ENCODE data around the gene CPVL. TPM values are rescaled to one million over a fixed set of nuclear protein-coding genes. Genes with fewer than 3 reads are reported as not detected.

The CPVL gene
- total RNA-seq: 1 to 10 TPM; 1.0 to 1.3 TPM
- polyA plus RNA-seq: not detected

DNA sequence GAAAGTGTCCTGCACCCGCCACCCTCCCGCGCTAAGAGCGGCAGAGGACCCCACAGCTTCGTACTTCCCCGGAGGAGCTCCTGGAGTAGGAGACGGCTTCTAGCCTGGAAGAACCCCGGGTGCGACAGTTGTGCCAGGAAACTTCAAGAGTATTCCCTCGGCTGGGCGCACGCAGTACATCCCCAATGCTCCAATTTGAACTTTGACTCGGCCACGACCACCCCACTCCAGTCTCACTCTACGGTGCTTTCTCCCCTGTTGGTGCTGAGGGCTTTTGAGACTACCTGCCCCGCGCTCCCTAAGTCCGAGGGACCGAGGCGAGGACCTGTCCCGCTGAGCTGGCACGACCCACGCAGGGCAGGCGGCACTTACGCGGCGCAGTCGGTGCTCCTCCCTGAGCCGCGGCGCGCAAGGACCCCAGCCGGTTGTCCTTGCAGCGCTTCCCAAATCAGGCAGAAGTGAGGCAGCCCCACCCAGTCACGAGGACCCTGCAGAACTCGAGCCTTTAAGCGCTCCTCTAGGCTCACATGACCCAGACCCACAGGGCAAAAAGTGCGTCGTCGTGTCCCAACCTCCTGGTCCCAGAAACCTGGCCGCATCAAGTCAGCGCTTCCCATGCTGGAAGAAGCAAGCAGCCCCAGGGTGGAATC is at the start of gene CPVL:
Gene CPVL, minus strand, starts transcription at position 481 of the 650 bp plus-strand sequence. CDS start 25,476 bp downstream, outside the sequence.
- H3K4me3 ChIP-seq (ENCODE audit: low read length): no peak within 1 kb of the TSS

DNA sequence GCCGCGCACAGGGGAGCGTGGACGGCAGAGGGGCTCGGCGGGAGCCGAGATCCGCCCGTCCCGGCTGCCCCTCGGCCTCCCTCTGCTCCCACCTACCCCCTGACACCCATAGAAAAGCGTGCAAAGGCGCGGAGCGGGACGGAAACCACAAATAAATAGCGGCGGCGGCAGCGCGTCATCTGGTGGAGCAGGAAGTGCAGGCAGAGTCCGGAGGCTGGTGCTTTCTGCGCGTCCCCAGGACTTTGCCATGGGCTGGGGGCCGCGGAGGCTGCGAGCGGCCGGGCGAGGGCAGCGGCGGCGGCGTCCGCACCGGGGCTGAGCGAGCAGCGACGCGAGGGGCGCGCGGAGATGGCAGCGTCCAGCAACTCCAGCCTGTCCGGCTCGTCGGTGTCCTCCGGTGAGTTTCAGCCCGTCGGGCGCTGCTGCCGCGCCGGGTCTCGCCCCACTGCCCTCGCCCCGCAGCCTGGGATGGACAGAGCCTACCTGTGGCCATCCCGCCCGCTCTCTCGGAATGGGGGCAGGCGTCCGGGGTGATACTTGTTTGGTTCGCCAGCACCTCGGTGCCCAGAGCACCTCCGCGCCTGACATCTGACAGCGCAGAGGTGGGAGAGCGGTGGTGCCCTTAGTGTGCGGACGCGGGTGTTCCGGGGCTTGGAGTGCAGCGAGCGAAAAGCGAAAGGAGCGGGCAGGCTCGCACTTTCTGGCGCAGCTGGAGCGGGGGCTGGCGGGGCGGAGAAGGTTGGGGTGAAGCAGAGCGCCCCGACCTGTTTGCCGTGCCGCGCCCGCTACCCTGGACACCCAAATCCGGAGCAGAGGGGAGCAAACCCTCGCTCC is 48.5 kb upstream of the CPVL start, which contains the start of gene CHN2:
Gene CHN2, plus strand, starts transcription at position 182 of the 834 bp plus-strand sequence.
- Histone ChIP-seq H3K36me3 (ENCODE audit: insufficient read depth, low read length) (no peaks in the 10 kb centered on the region), H3K4me3 (ENCODE audit: low read length) (peak within 1 kb of the TSS; percentile 67), H3K4me1 (ENCODE audit: insufficient read depth, low read length) (peaks cover 17% of the 10 kb centered on the region), H3K9me3 (ENCODE audit: low read length) (no peaks in the 10 kb centered on the region), H3K27me3 (ENCODE audit: insufficient read depth, low read length, poor library complexity, severe bottlenecking) (no peaks in the 10 kb centered on the region), H3K27ac (ENCODE audit: low read depth, low read length) (peak within 1 kb of the TSS; percentile 54)
- ChIA-PET POLR2A (interaction anchor here (1.4 kb wide), 1 partner anchor 10 kb away, joined by 3 read pairs; no protein-coding TSS in a partner anchor), CTCF (interaction anchor here (2.4 kb wide), 1 partner anchor 214 kb away, joined by 13 read pairs; no protein-coding TSS in a partner anchor)
- Mint-ChIP-seq H3K4me1 (peaks cover 36 to 66% (median 41%) of the 10 kb centered on the region in 3 donors), H3K27me3 (peaks cover 0 to 4% of the 10 kb centered on the region in 2 donors), H3K27ac (peak within 1 kb of the TSS; percentile 81 to 96 (median 92)), H3K4me3 (peak within 1 kb of the TSS; percentile 93 to 99 (median 95)), H3K9me3 (peaks cover 0 to 2% (median 0%) of the 10 kb centered on the region in 5 donors), H3K36me3 (peaks cover 0 to 8% (median 0%) of the 10 kb centered on the region in 3 donors)
- peak; percentile 15 to 82 (median 57) for DNase-seq

More for the DNA sequence above, at the start of gene CPVL:
- Histone ChIP-seq H3K36me3 (ENCODE audit: insufficient read depth, low read length) (no peaks in the 10 kb centered on the region), H3K27ac (ENCODE audit: low read depth, low read length) (peak within 1 kb of the TSS; percentile 24), H3K4me1 (ENCODE audit: insufficient read depth, low read length) (no peaks in the 10 kb centered on the region), H3K9me3 (ENCODE audit: low read length) (no peaks in the 10 kb centered on the region), H3K27me3 (ENCODE audit: insufficient read depth, low read length, poor library complexity, severe bottlenecking) (peaks cover 3% of the 10 kb centered on the region)
- Mint-ChIP-seq H3K4me3 (peak within 1 kb of the TSS in 3 of 7 donors; percentile 5 to 16 (median 8)), H3K4me1 (peaks cover 3 to 13% (median 12%) of the 10 kb centered on the region in 3 donors), H3K27me3 (peaks cover 49 to 71% of the 10 kb centered on the region in 2 donors), H3K27ac (no peak within 1 kb of the TSS), H3K9me3 (peaks cover 0 to 3% (median 0%) of the 10 kb centered on the region in 5 donors), H3K36me3 (no peaks in the 10 kb centered on the region)
- ChIA-PET CTCF (no interaction called here), POLR2A (no interaction called here)
- DNase-seq: no peak

DNA sequence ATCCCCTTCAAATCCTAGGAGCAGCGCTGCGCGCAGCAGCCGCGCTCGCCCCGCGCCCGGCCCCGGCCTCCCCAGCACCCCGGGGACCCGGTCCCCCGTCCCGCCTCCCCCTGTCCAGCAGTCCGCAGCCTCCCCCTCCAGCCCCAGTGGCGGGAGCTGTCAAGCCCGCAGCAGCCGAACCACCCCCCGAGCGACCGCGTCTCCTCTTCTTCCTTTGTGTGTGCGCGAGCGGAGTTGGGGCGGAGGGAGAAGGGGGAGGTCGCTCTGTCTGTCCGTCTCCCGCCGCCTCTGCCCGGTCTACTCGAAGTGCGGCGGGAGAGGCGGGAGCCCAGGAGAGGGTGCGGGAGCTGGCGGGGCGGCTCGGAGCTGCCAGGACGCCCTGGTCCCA is 47.9 kb upstream of the CPVL start:
- H3K4me3 Mint-ChIP-seq: peak overlapping the region; percentile 86 to 99 (median 94)
- peaks cover 0 to 6% of the 10 kb centered on the region in 2 donors for H3K27me3 Mint-ChIP-seq
- H3K36me3 Mint-ChIP-seq: peaks cover 0 to 8% (median 0%) of the 10 kb centered on the region in 3 donors
- H3K27me3 ChIP-seq (ENCODE audit: insufficient read depth, low read length, poor library complexity, severe bottlenecking): no peaks in the 10 kb centered on the region
- peak overlapping the region; percentile 67 for H3K4me3 ChIP-seq (ENCODE audit: low read length)
- CTCF ChIA-PET: interaction anchor here (2.4 kb wide), 1 partner anchor 215 kb away, joined by 13 read pairs; no protein-coding TSS in a partner anchor
- H3K4me1 ChIP-seq (ENCODE audit: insufficient read depth, low read length): peaks cover 17% of the 10 kb centered on the region
- H3K9me3 Mint-ChIP-seq: peaks cover 0 to 2% (median 0%) of the 10 kb centered on the region in 5 donors
- peak overlapping the region; percentile 54 for H3K27ac ChIP-seq (ENCODE audit: low read depth, low read length)
- H3K4me1 Mint-ChIP-seq: peaks cover 38 to 63% (median 41%) of the 10 kb centered on the region in 3 donors
- no peaks in the 10 kb centered on the region for H3K36me3 ChIP-seq (ENCODE audit: insufficient read depth, low read length)
- peak overlapping the region in 5 of 8 donors; percentile 44 to 81 (median 50) for H3K27ac Mint-ChIP-seq
- DNase-seq: peak in 2 of 5 donors; percentile 8 to 57
- POLR2A ChIA-PET: no interaction called here
- no peaks in the 10 kb centered on the region for H3K9me3 ChIP-seq (ENCODE audit: low read length)

DNA sequence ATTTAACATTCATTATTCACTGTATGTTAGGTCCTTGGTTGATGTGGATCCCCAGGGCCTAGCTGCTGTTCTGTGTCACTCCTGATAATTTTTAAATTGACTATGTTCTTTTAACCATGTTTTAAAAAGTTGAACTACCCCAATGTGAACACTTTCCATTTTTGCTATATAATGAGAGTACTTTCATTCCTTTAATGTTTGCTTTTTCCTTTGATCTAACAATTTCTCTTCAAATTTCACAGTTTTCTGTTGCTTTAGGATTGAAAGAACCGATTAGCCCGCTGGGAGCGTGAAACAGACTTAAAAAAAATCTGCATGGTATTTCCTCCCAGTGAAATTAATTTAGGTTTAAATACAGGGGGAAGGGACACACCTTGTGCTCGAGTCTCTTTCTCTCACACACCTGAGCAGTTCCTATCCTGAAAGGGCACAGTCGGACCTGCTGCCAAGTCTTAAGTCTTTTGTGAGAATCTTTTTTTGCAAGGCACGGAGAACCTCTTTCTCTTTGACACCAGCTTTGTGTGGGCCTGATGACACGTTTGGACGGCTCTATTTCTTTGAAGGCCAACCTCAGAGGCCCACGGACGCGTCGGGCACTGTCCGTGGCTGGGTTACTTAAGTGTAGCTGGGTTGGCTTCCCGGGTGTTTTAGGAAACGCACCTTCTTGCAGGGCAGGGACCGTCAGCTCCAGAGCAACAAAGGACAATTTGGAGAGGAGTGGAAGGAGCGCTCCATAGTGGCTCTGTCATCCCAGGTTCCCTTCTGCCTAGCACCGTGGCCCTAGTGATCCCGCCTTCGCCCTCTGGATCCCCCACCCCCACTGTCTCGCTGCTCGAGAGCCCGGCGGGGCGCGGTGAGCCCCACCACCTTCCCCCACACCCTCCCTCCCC is 47.2 kb upstream of the CPVL start:
- Histone ChIP-seq H3K9me3 (ENCODE audit: low read length) (no peaks in the 10 kb centered on the region), H3K4me3 (ENCODE audit: low read length) (no peak overlapping the region), H3K4me1 (ENCODE audit: insufficient read depth, low read length) (peaks cover 17% of the 10 kb centered on the region), H3K27ac (ENCODE audit: low read depth, low read length) (no peak overlapping the region), H3K27me3 (ENCODE audit: insufficient read depth, low read length, poor library complexity, severe bottlenecking) (no peaks in the 10 kb centered on the region), H3K36me3 (ENCODE audit: insufficient read depth, low read length) (no peaks in the 10 kb centered on the region)
- H3K9me3 Mint-ChIP-seq: peaks cover 0 to 2% (median 0%) of the 10 kb centered on the region in 5 donors
- H3K36me3 Mint-ChIP-seq: peaks cover 0 to 8% (median 0%) of the 10 kb centered on the region in 3 donors
- H3K4me3 Mint-ChIP-seq: peak overlapping the region; percentile 61 to 99 (median 75)
- peaks cover 36 to 58% (median 38%) of the 10 kb centered on the region in 3 donors for H3K4me1 Mint-ChIP-seq
- DNase-seq: no peak
- ChIA-PET POLR2A (no interaction called here), CTCF (interaction anchor here (2.4 kb wide), 1 partner anchor 215 kb away, joined by 13 read pairs; no protein-coding TSS in a partner anchor)
- peak overlapping the region; percentile 17 to 91 (median 67) for H3K27ac Mint-ChIP-seq
- peaks cover 0 to 6% of the 10 kb centered on the region in 2 donors for H3K27me3 Mint-ChIP-seq

DNA sequence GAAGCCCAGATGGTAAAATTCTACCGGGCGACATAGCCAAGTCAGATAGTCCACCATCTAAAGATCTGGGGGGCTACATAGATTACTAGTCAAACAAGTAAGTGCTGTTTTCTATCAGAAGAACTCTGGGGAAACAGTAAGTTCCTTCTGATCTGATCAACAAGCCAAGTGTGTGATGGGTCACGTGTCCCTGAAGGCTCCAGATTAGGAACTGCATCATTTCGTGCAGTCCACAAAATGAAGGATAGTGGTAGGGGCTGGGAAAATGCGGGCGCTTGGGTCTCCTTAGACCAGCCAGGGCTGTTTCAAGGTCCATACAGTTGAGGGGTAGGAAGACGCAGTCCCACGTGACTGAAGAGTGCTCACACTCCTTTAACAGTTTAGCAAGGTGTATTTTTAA is 46.5 kb upstream of the CPVL start:
- Histone ChIP-seq H3K4me3 (ENCODE audit: low read length) (no peak overlapping the region), H3K4me1 (ENCODE audit: insufficient read depth, low read length) (peaks cover 15% of the 10 kb centered on the region), H3K36me3 (ENCODE audit: insufficient read depth, low read length) (no peaks in the 10 kb centered on the region), H3K9me3 (ENCODE audit: low read length) (no peaks in the 10 kb centered on the region), H3K27me3 (ENCODE audit: insufficient read depth, low read length, poor library complexity, severe bottlenecking) (no peaks in the 10 kb centered on the region), H3K27ac (ENCODE audit: low read depth, low read length) (no peak overlapping the region)
- Mint-ChIP-seq H3K4me3 (peak overlapping the region; percentile 4 to 85 (median 62)), H3K9me3 (peaks cover 0 to 2% (median 0%) of the 10 kb centered on the region in 5 donors), H3K36me3 (peaks cover 0 to 8% (median 0%) of the 10 kb centered on the region in 3 donors), H3K4me1 (peaks cover 32 to 53% (median 36%) of the 10 kb centered on the region in 3 donors), H3K27me3 (peaks cover 0 to 6% of the 10 kb centered on the region in 2 donors), H3K27ac (peak overlapping the region in 6 of 8 donors; percentile 35 to 91 (median 54))
- DNase-seq: no peak
- ChIA-PET CTCF (interaction anchor here (8.9 kb wide), 1 partner anchor 216 kb away, joined by 147 read pairs; no protein-coding TSS in a partner anchor), POLR2A (no interaction called here)

DNA sequence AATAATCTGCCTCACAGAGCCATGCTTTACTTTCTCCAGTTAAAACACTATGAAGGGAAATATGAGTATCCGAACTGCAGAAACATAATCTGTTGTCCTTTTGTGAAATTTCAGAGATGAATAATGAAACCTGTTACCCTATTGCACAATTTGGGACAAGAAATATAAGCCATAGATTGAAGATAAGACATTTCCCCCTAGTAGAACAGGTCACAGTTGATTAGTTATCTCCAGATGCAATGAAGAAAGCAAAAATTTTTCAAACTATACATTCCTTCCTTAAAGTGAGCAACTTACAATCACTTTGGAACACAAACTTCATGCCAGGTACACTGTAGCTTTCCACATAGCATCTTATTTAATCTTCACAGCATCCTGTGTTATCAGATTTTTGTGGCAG is 46.0 kb upstream of the CPVL start:
- Mint-ChIP-seq H3K9me3 (peaks cover 0 to 2% (median 0%) of the 10 kb centered on the region in 5 donors), H3K4me3 (peak overlapping the region in 2 of 7 donors; percentile 54 to 85), H3K36me3 (peaks cover 0 to 8% (median 0%) of the 10 kb centered on the region in 3 donors), H3K27ac (peak overlapping the region in 7 of 8 donors; percentile 10 to 91 (median 49)), H3K4me1 (peaks cover 27 to 48% (median 31%) of the 10 kb centered on the region in 3 donors), H3K27me3 (peaks cover 0 to 6% of the 10 kb centered on the region in 2 donors)
- no peak overlapping the region for H3K4me3 ChIP-seq (ENCODE audit: low read length)
- H3K4me1 ChIP-seq (ENCODE audit: insufficient read depth, low read length): peaks cover 10% of the 10 kb centered on the region
- H3K36me3 ChIP-seq (ENCODE audit: insufficient read depth, low read length): no peaks in the 10 kb centered on the region
- ChIA-PET CTCF (interaction anchor here (8.9 kb wide), 1 partner anchor 216 kb away, joined by 147 read pairs; no protein-coding TSS in a partner anchor), POLR2A (no interaction called here)
- no peak for DNase-seq
- no peaks in the 10 kb centered on the region for H3K9me3 ChIP-seq (ENCODE audit: low read length)
- H3K27me3 ChIP-seq (ENCODE audit: insufficient read depth, low read length, poor library complexity, severe bottlenecking): no peaks in the 10 kb centered on the region
- no peak overlapping the region for H3K27ac ChIP-seq (ENCODE audit: low read depth, low read length)

All from CD8-positive, alpha-beta memory T cell (primary cell).